Glutamatergic neuron (in vitro differentiated cells): Measurements from ENCODE around the gene HELZ2. TPM values are rescaled to one million over a fixed set of nuclear protein-coding genes. Genes with fewer than 3 reads are reported as not detected.
A peak's percentile ranks its signal among the peaks of the same experiment; 100 is the strongest.
"Not testable (repeated sequence)": the region's sequence is repeated elsewhere in the genome, so short reads cannot be mapped to it uniquely, and the experiment has no call there.

ENCODE experiments used
- DNase-seq: peaks from one replicate; pipeline ENCODE4 v3.0.0; 2022
- H3K27ac Mint-ChIP-seq: one replicate; pipeline ENCODE4 v1.8.0; 2020; ENCODE audit warnings: mild to moderate bottlenecking, mixed read lengths, inconsistent platforms; ENCODE audit not compliant: unreplicated experiment
- H3K27me3 Mint-ChIP-seq: one replicate; pipeline ENCODE4 v1.8.0; 2020; ENCODE audit warnings: mild to moderate bottlenecking, moderate library complexity, mixed read lengths, inconsistent platforms; ENCODE audit not compliant: unreplicated experiment
- H3K36me3 Mint-ChIP-seq: one replicate; pipeline ENCODE4 v1.8.0; 2020; ENCODE audit warnings: mild to moderate bottlenecking, mixed read lengths, inconsistent platforms; ENCODE audit not compliant: unreplicated experiment
- H3K4me1 Mint-ChIP-seq: one replicate; pipeline ENCODE4 v1.8.0; 2020; ENCODE audit warnings: mild to moderate bottlenecking, low read depth, mixed read lengths, inconsistent platforms; ENCODE audit not compliant: unreplicated experiment
- H3K4me3 Mint-ChIP-seq: one replicate; pipeline ENCODE4 v1.8.0; 2020; ENCODE audit warnings: mild to moderate bottlenecking, mixed read lengths, inconsistent platforms; ENCODE audit not compliant: unreplicated experiment
- H3K9me3 Mint-ChIP-seq: one replicate; pipeline ENCODE4 v1.8.0; 2020; ENCODE audit warnings: mild to moderate bottlenecking, moderate library complexity, mixed read lengths, inconsistent platforms; ENCODE audit not compliant: unreplicated experiment
- total RNA-seq: library from RNA; stranded (reverse); fragmentation: NEBNext Ultra II Directional; extraction: Animal tissue kit (Norgen Biotek cat#: 25700); gene quantifications from one replicate; pipeline ENCODE4 v1.2.1, GENCODE V29; 2021; ENCODE audit not compliant: unreplicated experiment
- TF ChIP-seq, protein P1 (sequence below): fragments of 200-600 bp; sonication (generic); IDR thresholded peaks from one replicate; pipeline ENCODE4 v1.5.0; 2021; ENCODE audit not compliant: partially characterized antibody, unreplicated experiment

The HELZ2 gene
- total RNA-seq, 1 donor from 2014 or later = 87.7 TPM

GRCh38 chr20:63612276-63612931, 38.4 kb upstream of the HELZ2 start:
- no peak overlapping the region for H3K27ac Mint-ChIP-seq
- peak; percentile 8 for DNase-seq
- TF ChIP-seq, protein P1, sequence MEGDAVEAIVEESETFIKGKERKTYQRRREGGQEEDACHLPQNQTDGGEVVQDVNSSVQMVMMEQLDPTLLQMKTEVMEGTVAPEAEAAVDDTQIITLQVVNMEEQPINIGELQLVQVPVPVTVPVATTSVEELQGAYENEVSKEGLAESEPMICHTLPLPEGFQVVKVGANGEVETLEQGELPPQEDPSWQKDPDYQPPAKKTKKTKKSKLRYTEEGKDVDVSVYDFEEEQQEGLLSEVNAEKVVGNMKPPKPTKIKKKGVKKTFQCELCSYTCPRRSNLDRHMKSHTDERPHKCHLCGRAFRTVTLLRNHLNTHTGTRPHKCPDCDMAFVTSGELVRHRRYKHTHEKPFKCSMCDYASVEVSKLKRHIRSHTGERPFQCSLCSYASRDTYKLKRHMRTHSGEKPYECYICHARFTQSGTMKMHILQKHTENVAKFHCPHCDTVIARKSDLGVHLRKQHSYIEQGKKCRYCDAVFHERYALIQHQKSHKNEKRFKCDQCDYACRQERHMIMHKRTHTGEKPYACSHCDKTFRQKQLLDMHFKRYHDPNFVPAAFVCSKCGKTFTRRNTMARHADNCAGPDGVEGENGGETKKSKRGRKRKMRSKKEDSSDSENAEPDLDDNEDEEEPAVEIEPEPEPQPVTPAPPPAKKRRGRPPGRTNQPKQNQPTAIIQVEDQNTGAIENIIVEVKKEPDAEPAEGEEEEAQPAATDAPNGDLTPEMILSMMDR = no peak
- H3K4me1 Mint-ChIP-seq = no peaks in the 10 kb centered on the region
- peak overlapping the region; percentile 25 for H3K4me3 Mint-ChIP-seq
- H3K36me3 Mint-ChIP-seq = peaks cover 7% of the 10 kb centered on the region
- peaks cover 2% of the 10 kb centered on the region for H3K27me3 Mint-ChIP-seq
- peaks cover 8% of the 10 kb centered on the region for H3K9me3 Mint-ChIP-seq

GRCh38 chr20:63611646-63612045, 37.6 kb upstream of the HELZ2 start:
- TF ChIP-seq, protein P1 = no peak
- Mint-ChIP-seq H3K9me3 (peaks cover 8% of the 10 kb centered on the region), H3K4me1 (no peaks in the 10 kb centered on the region), H3K4me3 (no peak overlapping the region), H3K36me3 (peaks cover 7% of the 10 kb centered on the region), H3K27ac (no peak overlapping the region), H3K27me3 (peaks cover 2% of the 10 kb centered on the region)
- DNase-seq = peak; percentile 2

- H3K36me3 Mint-ChIP-seq = peaks cover 7% of the 10 kb centered on the region
- no peaks in the 10 kb centered on the region for H3K4me1 Mint-ChIP-seq
- no peak overlapping the region for H3K4me3 Mint-ChIP-seq
- H3K27me3 Mint-ChIP-seq = no peaks in the 10 kb centered on the region
- peaks cover 8% of the 10 kb centered on the region for H3K9me3 Mint-ChIP-seq
- TF ChIP-seq, protein P1 = no peak
- no peak for DNase-seq
- H3K27ac Mint-ChIP-seq = no peak overlapping the region
Measured at GRCh38 chr20:63610581-63611435, 36.8 kb upstream of the HELZ2 start.

DNA sequence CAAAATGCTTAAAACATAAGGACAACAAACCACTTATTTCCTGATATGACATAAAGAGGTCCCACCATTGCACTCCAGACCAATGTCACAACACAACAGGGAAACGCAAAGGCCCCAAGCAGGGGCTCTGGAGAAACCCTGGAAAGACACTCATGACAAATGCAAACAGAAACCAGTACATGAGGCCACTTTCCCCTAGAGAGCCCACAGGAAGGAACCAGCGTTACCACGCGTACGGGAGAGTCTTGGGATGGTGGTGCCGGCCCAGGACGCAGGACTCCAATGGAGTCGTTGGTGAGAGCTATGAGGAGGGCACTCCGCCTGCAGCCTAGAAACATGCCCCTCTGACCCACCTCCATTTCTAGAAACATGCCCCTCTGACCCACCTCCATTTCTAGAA, 32.6 kb upstream of the HELZ2 start:
- H3K27ac Mint-ChIP-seq = no peak overlapping the region
- H3K4me3 Mint-ChIP-seq = no peak overlapping the region
- H3K27me3 Mint-ChIP-seq = peaks cover 2% of the 10 kb centered on the region
- TF ChIP-seq, protein P1 = no peak
- H3K9me3 Mint-ChIP-seq = peaks cover 2% of the 10 kb centered on the region
- no peaks in the 10 kb centered on the region for H3K4me1 Mint-ChIP-seq
- no peaks in the 10 kb centered on the region for H3K36me3 Mint-ChIP-seq
- DNase-seq = no peak

GRCh38 chr20:63602321-63602720, 28.3 kb upstream of the HELZ2 start:
- H3K9me3 Mint-ChIP-seq = peaks cover 2% of the 10 kb centered on the region
- no peaks in the 10 kb centered on the region for H3K4me1 Mint-ChIP-seq
- TF ChIP-seq, protein P1 = no peak
- DNase-seq = no peak
- H3K27me3 Mint-ChIP-seq = peaks cover 2% of the 10 kb centered on the region
- H3K27ac Mint-ChIP-seq = no peak overlapping the region
- H3K4me3 Mint-ChIP-seq = no peak overlapping the region
- H3K36me3 Mint-ChIP-seq = peaks cover 6% of the 10 kb centered on the region

GRCh38 chr20:63601679-63602078, 27.6 kb upstream of the HELZ2 start:
- not testable (repeated sequence) for H3K4me1 Mint-ChIP-seq, H3K27me3 Mint-ChIP-seq, DNase-seq, H3K4me3 Mint-ChIP-seq, H3K36me3 Mint-ChIP-seq, H3K27ac Mint-ChIP-seq, H3K9me3 Mint-ChIP-seq
